ENCODE data around the gene CD2BP2. TPM values are rescaled to one million over a fixed set of nuclear protein-coding genes. Genes with fewer than 3 reads are reported as not detected.

The CD2BP2 gene
- total and polyA plus RNA-seq, 2 of the 13 experiments (the other 11 are each of a cell fraction or from before 2014, with no cell fraction given), result 24.9 to 54.6 TPM

DNA sequence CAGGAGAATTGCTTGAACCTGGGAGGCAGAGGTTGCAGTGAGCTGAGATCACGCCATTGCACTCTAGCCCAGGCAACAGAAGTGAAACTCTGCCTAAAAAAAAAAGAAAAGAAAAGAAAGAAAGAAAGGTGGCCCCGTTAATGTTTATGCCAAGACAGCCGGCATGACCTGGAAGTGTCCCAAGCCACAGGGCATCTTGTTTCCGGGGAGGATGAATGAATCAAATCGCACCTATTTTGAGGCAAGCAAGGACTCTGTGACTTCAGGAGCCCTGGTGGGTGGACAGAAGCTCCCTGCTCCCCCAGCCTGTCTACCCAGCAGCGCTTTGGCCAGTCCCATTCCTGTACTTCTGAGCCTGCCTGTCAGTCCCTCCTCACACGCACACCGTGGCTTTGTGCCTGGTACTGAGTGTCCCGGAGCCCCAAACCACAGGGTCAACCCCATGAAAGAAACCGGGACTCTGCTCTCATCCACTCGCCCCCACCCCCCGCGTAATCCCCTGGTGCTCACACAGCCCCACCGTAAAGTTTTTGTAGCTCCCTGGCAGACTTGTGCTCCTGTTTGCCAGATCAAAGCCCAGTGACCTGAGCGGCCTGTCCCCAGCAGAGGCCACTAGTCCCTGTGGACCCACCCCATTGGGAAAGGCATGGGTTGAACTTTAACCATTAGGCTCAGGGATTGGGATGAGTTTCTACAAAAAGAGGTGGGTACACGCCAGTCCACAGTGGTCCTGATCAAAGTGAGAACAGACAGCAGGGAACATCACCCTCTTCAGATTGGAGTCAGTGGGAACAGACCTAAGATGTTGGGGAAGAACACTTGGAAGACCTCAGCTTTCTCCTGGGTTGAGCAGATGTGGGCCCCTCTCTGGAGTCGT is 19.3 kb downstream of the CD2BP2 start (continued):
- TF ChIP-seq ATM (IDR thresholded peaks at IDR 0.05; ENCODE audit: borderline replicate concordance) (no peak), ZBTB25 (CRISPR knock-in tag; IDR thresholded peaks at IDR 0.05) (peak; percentile 59; the same call in 1 of the 2 replicates), MZF1 (CRISPR knock-in tag; IDR thresholded peaks at IDR 0.05; ENCODE audit: borderline replicate concordance) (peak; percentile 67; the same call in 1 of the 2 replicates), NFYB (CRISPR knock-in tag; IDR thresholded peaks at IDR 0.05) (no peak; the same call in 1 of the 2 replicates), ZNF460 (CRISPR knock-in tag; IDR thresholded peaks at IDR 0.05; ENCODE audit: borderline replicate concordance) (no peak; the same call in 1 of the 2 replicates), POLR2G (IDR thresholded peaks at IDR 0.05; ENCODE audit: low read depth, low read length) (peak; percentile 81), ARNTL (CRISPR knock-in tag; IDR thresholded peaks at IDR 0.05) (peak; percentile 56; the same call in 1 of the 2 replicates), TSC22D2 (CRISPR knock-in tag; IDR thresholded peaks at IDR 0.05; ENCODE audit: borderline replicate concordance) (peak; percentile 28; the same call in 1 of the 2 replicates), YEATS4 (CRISPR knock-in tag; IDR thresholded peaks at IDR 0.05; ENCODE audit: borderline replicate concordance) (peak; percentile 67; the same call in 1 of the 2 replicates), SPEN (CRISPR knock-in tag; IDR thresholded peaks at IDR 0.05; ENCODE audit: low read depth) (peak; percentile 55), WIZ (CRISPR knock-in tag; IDR thresholded peaks at IDR 0.05) (no peak), E2F5 (CRISPR knock-in tag; conservative IDR thresholded peaks at IDR 0.05) (no peak), ISX (CRISPR knock-in tag; conservative IDR thresholded peaks at IDR 0.05) (no peak), ZNF776 (CRISPR knock-in tag; IDR thresholded peaks at IDR 0.05) (no peak), AFF4 (CRISPR knock-in tag; IDR thresholded peaks at IDR 0.05) (no peak), ZNF414 (CRISPR knock-in tag; IDR thresholded peaks at IDR 0.05) (peak; percentile 61; the same call in 1 of the 2 replicates), ZNF329 (CRISPR knock-in tag; IDR thresholded peaks at IDR 0.05; ENCODE audit: low read depth) (0 out of 2 replicates have a peak, but pooled peaks have one; percentile 54), TBX3 (IDR thresholded peaks at IDR 0.05; ENCODE audit: borderline replicate concordance) (no peak), KAT7 (CRISPR knock-in tag; IDR thresholded peaks at IDR 0.05; ENCODE audit: borderline replicate concordance) (no peak), CEBPG (CRISPR knock-in tag; IDR thresholded peaks at IDR 0.05) (peak; percentile 60), ZSCAN31 (CRISPR knock-in tag; IDR thresholded peaks at IDR 0.05; ENCODE audit: low read depth) (peak; percentile 87), NFE2L2 (IDR thresholded peaks at IDR 0.05; ENCODE audit: low read length) (no peak)
